SK-N-MC (cell line): ENCODE results near the gene EFHD2.

Experiments used
- EZH2 ChIP-seq: fragments of 200-600 bp; sonication (generic); IDR thresholded peaks from one replicate; pipeline ENCODE4 v1.6.1; 2017; ENCODE audit warnings: antibody characterized with exemption
- POLR2AphosphoS5 ChIP-seq: IDR thresholded peaks from 2 replicates; pipeline ENCODE4 v1.6.1; 2012; ENCODE audit warnings: mild to moderate bottlenecking, low read depth, low read length, borderline replicate concordance

DNA sequence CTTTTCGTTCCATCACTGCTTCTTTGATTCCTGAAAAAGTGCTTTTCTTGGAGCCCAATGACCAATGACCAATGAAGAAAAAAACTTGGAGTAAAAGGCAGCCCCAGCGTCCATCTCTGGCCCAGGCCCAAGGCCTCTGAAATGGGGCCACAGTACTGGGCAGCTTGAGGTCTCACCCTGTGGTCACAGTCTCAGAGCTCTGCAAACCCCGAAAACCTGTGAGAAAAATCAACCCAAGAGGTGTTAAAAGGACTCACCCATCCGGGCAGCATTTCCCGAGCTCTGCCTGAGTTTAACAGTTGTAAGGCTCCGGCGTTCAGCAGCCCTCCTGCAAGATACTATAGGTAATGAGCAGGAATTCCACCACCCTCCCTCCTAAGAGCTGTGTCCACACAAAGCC is 2.1 kb upstream of the EFHD2 start:
- no peak for TF ChIP-seq POLR2AphosphoS5
- TF ChIP-seq EZH2 = no peak
